Choroid plexus epithelial cell (primary cell): ENCODE data around the gene NCKAP5.

Experiments used
- DNase-seq: peaks from one replicate; pipeline ENCODE4 v3.0.0-alpha.2; 2010; ENCODE audit warnings: low read depth
- H3K4me3 ChIP-seq: 2 replicates; pipeline ENCODE4 v1.5.1; 2011; ENCODE audit warnings: low read depth, mild to moderate bottlenecking, control low read depth, low read length, moderate library complexity
- CTCF ChIP-seq: conservative IDR thresholded peaks from 2 replicates; pipeline ENCODE4 v1.5.1; 2011; ENCODE audit warnings: low read depth, mild to moderate bottlenecking, control low read depth, inconsistent platforms, low read length, moderate library complexity

The NCKAP5 gene

GRCh38 chr2:133442393-133442792 is 125.9 kb downstream of the NCKAP5 start:
- TF ChIP-seq CTCF = no peak

GRCh38 chr2:133439565-133439920 is 128.7 kb downstream of the NCKAP5 start:
- no peak for DNase-seq
- H3K4me3 ChIP-seq = no peak overlapping the region
- no peak for TF ChIP-seq CTCF

More at GRCh38 chr2:133442393-133442792, 125.9 kb downstream of the NCKAP5 start:
- no peak for DNase-seq
- no peak overlapping the region for H3K4me3 ChIP-seq

DNA sequence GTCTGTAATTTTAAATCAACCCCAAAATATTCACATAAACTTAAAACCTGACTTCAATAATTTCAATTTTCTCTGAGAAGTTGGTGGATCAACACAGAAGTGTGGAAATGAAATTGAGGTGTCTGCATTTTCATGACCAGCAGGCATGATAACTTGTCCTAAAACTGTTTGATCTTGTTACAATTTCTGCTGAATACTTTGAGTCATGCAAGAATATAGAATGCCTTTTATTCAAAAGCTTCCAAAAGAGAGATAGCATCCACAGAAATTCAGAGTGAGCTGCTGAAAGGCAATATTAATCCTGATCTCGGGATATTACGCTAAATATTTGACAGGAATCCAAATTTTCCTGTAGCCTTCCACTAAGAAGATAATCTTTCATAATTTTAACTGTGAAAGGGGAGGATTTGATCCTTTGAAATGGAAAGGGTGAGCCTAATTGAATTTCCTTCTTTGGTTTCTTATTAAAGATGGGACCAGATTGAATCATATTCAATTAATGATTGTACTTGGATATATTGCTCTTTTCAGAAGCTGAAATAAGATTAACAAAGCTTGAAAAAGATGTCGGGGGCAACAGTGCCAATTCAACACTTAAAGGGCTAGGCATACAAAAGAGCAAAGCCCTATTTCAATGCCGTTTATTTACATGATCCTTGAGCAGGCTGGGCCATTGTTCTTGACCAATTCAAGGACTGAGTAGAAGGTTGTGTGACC is 129.3 kb downstream of the NCKAP5 start:
- DNase-seq = no peak
- no peak overlapping the region for H3K4me3 ChIP-seq
- no peak for TF ChIP-seq CTCF

DNA sequence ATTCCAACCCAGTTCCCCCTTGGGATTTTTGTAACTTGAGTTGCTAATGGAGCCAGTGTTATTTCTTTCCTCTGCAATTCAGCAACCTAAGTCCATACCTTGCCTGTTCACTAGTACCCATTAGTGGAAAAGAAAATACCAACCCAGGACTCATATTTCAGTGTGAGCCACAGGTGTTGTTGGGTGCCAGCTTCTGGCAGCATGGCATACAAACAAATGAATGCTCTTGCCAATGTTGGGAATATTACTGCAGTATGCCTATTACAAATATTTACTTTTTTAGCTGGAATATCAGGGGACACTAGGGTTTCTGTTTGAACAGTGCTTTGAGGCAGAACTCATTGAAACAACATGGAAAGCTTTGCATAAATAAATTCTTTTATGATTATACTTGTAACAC is 130.2 kb downstream of the NCKAP5 start:
- no peak overlapping the region for H3K4me3 ChIP-seq
- TF ChIP-seq CTCF = no peak
- no peak for DNase-seq

DNA sequence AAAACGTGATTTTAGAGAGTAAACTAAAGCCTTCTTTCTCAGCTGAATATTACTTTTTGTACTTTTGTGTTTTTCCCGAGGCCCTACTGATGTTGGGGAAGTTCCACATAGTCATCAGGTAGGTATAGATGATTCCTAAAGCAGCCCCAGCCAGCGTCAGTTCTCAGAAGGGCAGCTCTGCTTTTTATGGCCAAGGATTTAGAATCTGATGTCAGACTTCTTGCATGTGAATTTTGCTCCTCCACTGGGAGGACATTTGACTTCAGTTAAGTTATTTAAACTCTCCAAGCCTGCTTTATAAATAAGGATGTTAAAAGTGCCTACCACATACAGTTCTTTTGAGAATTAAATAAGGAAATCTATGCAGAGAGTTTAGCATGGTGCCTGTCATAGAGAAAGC is 130.8 kb downstream of the NCKAP5 start:
- DNase-seq = no peak
- TF ChIP-seq CTCF = no peak
- no peak overlapping the region for H3K4me3 ChIP-seq

DNA sequence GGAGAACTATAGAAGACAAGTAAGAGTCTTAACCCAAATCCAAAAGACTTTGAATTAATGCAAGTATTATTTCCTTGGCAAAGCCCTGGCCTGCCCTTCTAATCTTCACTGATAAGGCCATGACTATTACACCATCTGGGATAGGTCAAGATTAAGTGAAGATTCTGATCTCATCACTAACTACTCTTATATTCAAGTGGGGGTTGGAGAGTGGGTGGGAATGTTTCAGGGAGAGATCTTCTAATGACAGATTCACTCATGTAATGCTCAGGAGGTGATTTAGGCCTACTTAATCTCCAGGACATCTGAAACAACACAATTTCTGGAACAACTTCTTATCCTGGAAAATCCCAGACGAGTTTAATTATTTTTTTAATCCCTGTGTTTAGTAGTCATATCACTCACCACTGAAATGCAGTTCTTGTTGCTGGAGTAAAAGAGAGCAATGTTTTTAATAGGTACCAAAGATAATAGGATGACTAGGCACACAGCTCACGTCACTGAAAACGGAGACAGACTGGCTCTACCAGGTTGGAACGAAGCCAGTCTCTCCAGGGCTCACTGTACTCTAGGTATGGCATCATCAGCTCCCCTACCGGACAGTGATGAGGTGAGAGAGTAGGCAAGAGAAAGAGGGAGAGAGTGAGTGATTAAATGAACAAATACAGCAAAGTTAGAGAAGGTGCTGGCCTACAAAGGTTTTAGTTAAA is 133.1 kb downstream of the NCKAP5 start:
- DNase-seq = peak; percentile 75
- no peak overlapping the region for H3K4me3 ChIP-seq
- peak; percentile 23 for TF ChIP-seq CTCF
